SU-DHL-6 (cell line): ENCODE measurements around the gene C1orf21.

Experiments
- CTCF ChIP-seq: fragments of 200-600 bp; sonication (generic); IDR thresholded peaks from one replicate; pipeline ENCODE4 v1.5.1; 2017; ENCODE audit warnings: antibody characterized with exemption, mild to moderate bottlenecking, low read length, moderate library complexity; ENCODE audit not compliant: insufficient read depth, poor library complexity, severe bottlenecking
- EZH2phosphoT487 ChIP-seq: fragments of 200-600 bp; sonication (generic), shearing (Covaris generic); conservative IDR thresholded peaks from 2 replicates; pipeline ENCODE4 v1.6.1; 2018; ENCODE audit warnings: mild to moderate bottlenecking, antibody characterized with exemption, low read length, moderate library complexity, mixed read lengths

GRCh38 chr1:184545601-184546000 is 158.8 kb downstream of the C1orf21 start:
- TF ChIP-seq CTCF (no peak), EZH2phosphoT487 (no peak)
